ENCODE data around the gene SERPINB2.

DNA sequence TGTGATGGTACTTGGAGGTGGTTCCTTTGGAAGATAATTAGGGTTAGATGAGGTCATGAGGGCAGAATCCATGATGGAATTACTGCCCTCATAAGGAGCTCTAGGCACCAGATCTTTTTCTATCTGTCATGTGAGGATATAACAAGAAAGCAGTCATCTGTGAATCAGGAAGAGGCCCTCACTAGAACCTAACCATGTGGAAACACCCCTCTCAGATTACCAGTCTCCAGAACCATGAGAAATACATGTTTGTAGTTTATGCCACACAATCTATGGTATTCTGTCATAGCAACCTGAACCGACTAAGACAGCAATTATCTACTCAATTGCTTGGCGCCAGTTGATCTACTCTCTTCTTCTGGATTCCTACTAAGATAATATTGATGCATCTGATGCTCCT, 17.9 kb downstream of the SERPINB2 start:
- TF ChIP-seq, protein P1, sequence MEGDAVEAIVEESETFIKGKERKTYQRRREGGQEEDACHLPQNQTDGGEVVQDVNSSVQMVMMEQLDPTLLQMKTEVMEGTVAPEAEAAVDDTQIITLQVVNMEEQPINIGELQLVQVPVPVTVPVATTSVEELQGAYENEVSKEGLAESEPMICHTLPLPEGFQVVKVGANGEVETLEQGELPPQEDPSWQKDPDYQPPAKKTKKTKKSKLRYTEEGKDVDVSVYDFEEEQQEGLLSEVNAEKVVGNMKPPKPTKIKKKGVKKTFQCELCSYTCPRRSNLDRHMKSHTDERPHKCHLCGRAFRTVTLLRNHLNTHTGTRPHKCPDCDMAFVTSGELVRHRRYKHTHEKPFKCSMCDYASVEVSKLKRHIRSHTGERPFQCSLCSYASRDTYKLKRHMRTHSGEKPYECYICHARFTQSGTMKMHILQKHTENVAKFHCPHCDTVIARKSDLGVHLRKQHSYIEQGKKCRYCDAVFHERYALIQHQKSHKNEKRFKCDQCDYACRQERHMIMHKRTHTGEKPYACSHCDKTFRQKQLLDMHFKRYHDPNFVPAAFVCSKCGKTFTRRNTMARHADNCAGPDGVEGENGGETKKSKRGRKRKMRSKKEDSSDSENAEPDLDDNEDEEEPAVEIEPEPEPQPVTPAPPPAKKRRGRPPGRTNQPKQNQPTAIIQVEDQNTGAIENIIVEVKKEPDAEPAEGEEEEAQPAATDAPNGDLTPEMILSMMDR (IDR thresholded peaks at IDR 0.05; ENCODE audit: low read depth, low read length) = no peak
- TF ChIP-seq EZH2phosphoT487 (IDR thresholded peaks at IDR 0.05; ENCODE audit: low read depth) = no peak
